Vagina (tissue), 2 donors: Measurements from ENCODE around the gene PPP1CC. TPM values are rescaled to one million over a fixed set of nuclear protein-coding genes. Genes with fewer than 3 reads are reported as not detected.

Experiments used
- DNase-seq, 2 donors: peaks; one replicate each; pipeline ENCODE4 v3.0.0-alpha.2; 2017; ENCODE audit errors: extremely low spot score in 2 of 2
- H3K27ac ChIP-seq: fragments of 200-600 bp; sonication (generic); one replicate; pipeline ENCODE4 v1.5.1; 2019
- H3K27me3 ChIP-seq: fragments of 200-600 bp; sonication (generic); one replicate; pipeline ENCODE4 v1.5.1; 2019
- H3K36me3 ChIP-seq, 2 donors: fragments of 200-600 bp; sonication (generic); one replicate each; pipeline ENCODE4 v1.5.1; 2017 to 2019
- H3K4me1 ChIP-seq: fragments of 200-600 bp; sonication (generic); one replicate; pipeline ENCODE4 v1.5.1; 2019
- H3K4me3 ChIP-seq, 2 donors: fragments of 200-600 bp; sonication (generic); 1 replicate in 1 of 2; 2 replicates in 1 of 2; pipeline ENCODE4 v1.5.1; 2016 to 2019
- H3K9me3 ChIP-seq: fragments of 200-600 bp; sonication (generic); one replicate; pipeline ENCODE4 v1.5.1; 2019
- POLR2A ChIP-seq, 2 donors: fragments of 450-650 bp; IDR thresholded peaks; one replicate each; pipeline ENCODE4 v1.6.1; 2017; ENCODE audit warnings: antibody characterized with exemption in 2 of 2, mild to moderate bottlenecking in 2 of 2, moderate library complexity in 2 of 2
- POLR2AphosphoS5 ChIP-seq, 2 donors: sonication (generic); formaldehyde crosslinking; IDR thresholded peaks; one replicate each; pipeline ENCODE4 v1.9.0; 2017; ENCODE audit warnings: antibody characterized with exemption in 2 of 2, mild to moderate bottlenecking in 2 of 2, low read depth in 1 of 2; ENCODE audit not compliant: insufficient read depth in 1 of 2
- intact Hi-C: fragments of 100-400 bp; cut with DNase I; formaldehyde crosslinking; loops from one replicate; pipeline ENCODE4 v1.15.1; 2023
- total RNA-seq: library from RNA; depleted of rRNA; stranded (reverse); fragments of >200 nt; gene quantifications from one replicate; pipeline ENCODE4 v1.2.3, GENCODE V29; 2016
- TF ChIP-seq, protein P1 (sequence below), 3 experiments: fragments of 450-650 bp in 2 of 3; fragments of 200-600 bp in 1 of 3; sonication (generic) in 1 of 3; IDR thresholded peaks; one replicate each; pipeline ENCODE4 v1.5.1; 2017 to 2019; ENCODE audit warnings: antibody characterized with exemption in 3 of 3, mild to moderate bottlenecking in 2 of 3, moderate library complexity in 2 of 3

The PPP1CC gene
- total RNA-seq, 1 donor from 2014 or later = 87.9 TPM

- H3K4me1 ChIP-seq = peaks cover 57% of the 10 kb centered on the region
- no peak overlapping the region for H3K4me3 ChIP-seq
- intact Hi-C loops = no loop called here
- H3K27ac ChIP-seq = peak overlapping the region; percentile 4
- H3K36me3 ChIP-seq = peaks cover 0 to 34% of the 10 kb centered on the region in 2 donors
- no peaks in the 10 kb centered on the region for H3K9me3 ChIP-seq
- no peaks in the 10 kb centered on the region for H3K27me3 ChIP-seq
- TF ChIP-seq POLR2AphosphoS5 (IDR thresholded peaks at IDR 0.05; ENCODE audit: insufficient read depth in 1 of 2, low read depth in 1 of 2) = no peak
- TF ChIP-seq, protein P1, sequence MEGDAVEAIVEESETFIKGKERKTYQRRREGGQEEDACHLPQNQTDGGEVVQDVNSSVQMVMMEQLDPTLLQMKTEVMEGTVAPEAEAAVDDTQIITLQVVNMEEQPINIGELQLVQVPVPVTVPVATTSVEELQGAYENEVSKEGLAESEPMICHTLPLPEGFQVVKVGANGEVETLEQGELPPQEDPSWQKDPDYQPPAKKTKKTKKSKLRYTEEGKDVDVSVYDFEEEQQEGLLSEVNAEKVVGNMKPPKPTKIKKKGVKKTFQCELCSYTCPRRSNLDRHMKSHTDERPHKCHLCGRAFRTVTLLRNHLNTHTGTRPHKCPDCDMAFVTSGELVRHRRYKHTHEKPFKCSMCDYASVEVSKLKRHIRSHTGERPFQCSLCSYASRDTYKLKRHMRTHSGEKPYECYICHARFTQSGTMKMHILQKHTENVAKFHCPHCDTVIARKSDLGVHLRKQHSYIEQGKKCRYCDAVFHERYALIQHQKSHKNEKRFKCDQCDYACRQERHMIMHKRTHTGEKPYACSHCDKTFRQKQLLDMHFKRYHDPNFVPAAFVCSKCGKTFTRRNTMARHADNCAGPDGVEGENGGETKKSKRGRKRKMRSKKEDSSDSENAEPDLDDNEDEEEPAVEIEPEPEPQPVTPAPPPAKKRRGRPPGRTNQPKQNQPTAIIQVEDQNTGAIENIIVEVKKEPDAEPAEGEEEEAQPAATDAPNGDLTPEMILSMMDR (IDR thresholded peaks at IDR 0.05) = no peak
- no peak for TF ChIP-seq POLR2A (IDR thresholded peaks at IDR 0.05)
- no peak for DNase-seq
Observed at GRCh38 chr12:110733900-110734299, 8.8 kb downstream of the PPP1CC start.

DNA sequence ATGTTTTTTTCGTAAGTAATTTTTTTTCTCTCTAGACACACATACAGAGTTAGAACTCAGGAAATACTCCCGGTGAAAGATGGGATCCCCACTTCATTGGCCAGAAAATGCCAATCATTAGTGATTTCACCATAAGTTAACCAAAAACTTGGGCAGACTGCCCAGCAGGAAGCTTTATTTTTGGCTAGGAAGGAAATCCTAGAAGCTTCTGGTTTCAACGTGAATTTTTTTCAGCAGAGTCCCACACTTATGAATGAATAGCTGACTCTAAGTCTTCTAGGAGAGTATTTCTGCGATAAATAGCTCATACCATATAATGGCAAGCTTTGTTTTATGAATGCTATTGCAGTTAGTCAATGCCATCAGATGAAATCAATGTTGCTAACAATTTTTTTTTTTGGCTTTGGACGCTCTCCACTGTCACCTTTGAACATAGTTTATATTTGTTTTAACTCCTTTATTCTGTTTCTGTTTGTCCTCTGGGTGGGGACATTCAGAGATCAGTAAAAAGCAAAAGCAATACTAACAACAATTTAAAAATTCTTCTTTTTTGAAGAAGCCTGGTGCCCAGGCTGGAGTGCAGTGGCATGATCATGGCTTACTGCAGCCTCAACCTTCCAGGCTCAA is 9.5 kb downstream of the PPP1CC start:
- Histone ChIP-seq H3K36me3 (peaks cover 0 to 40% of the 10 kb centered on the region in 2 donors), H3K27me3 (no peaks in the 10 kb centered on the region), H3K27ac (peak overlapping the region; percentile 4), H3K9me3 (no peaks in the 10 kb centered on the region), H3K4me1 (peaks cover 50% of the 10 kb centered on the region), H3K4me3 (no peak overlapping the region)
- intact Hi-C loops = no loop called here
- DNase-seq = no peak
- TF ChIP-seq, protein P1 (IDR thresholded peaks at IDR 0.05) = no peak
- no peak for TF ChIP-seq POLR2AphosphoS5 (IDR thresholded peaks at IDR 0.05; ENCODE audit: insufficient read depth in 1 of 2, low read depth in 1 of 2)
- TF ChIP-seq POLR2A (IDR thresholded peaks at IDR 0.05) = no peak

DNA sequence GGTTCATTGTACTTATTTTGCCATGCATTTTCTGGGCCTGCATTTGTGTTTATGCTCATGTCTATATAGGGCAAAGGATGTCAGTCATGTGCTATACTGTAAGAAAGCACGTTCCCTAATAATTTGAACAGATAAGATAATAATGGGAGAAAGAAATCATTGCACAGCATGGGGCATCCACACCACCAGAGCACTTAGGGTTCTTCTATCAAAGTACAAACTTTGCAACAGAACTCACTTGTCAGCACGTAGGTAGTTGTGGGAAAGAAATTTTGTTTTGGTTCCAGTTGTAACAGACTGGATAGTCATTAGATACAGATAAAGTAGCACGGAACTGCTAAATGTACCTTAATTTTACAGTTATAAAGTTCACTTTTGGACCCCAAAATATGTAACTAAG is 10.1 kb downstream of the PPP1CC start:
- H3K9me3 ChIP-seq = no peaks in the 10 kb centered on the region
- intact Hi-C loops = no loop called here
- H3K4me3 ChIP-seq = no peak overlapping the region
- peaks cover 0 to 40% of the 10 kb centered on the region in 2 donors for H3K36me3 ChIP-seq
- DNase-seq = no peak
- TF ChIP-seq, protein P1 (IDR thresholded peaks at IDR 0.05) = no peak
- TF ChIP-seq POLR2AphosphoS5 (IDR thresholded peaks at IDR 0.05; ENCODE audit: insufficient read depth in 1 of 2, low read depth in 1 of 2) (no peak), POLR2A (IDR thresholded peaks at IDR 0.05) (no peak)
- H3K27ac ChIP-seq = no peak overlapping the region
- H3K27me3 ChIP-seq = no peaks in the 10 kb centered on the region
- H3K4me1 ChIP-seq = peaks cover 44% of the 10 kb centered on the region

DNA sequence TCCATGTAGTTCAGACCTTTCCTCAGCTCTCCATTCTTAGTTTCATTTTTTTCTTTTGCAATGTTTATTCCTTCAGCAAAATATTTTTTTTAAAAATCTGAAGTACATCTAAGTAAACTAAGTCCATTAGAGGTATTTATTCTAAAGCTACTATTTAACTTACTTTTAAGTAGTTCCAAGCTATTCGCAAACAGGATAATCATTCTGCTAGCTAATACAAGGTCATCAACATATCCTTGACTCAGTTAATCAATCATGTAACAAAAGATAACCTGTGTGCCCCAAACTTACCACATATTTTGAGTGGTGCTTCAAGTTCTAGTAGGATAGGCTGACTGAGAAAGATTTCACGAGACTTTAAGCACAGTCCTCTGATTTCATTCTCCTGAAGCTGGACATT is 11.2 kb downstream of the PPP1CC start:
- no peak for TF ChIP-seq POLR2A (IDR thresholded peaks at IDR 0.05)
- TF ChIP-seq, protein P1 (IDR thresholded peaks at IDR 0.05) = no peak
- no peak for TF ChIP-seq POLR2AphosphoS5 (IDR thresholded peaks at IDR 0.05; ENCODE audit: insufficient read depth in 1 of 2, low read depth in 1 of 2)
- H3K36me3 ChIP-seq = peaks cover 0 to 48% of the 10 kb centered on the region in 2 donors
- peaks cover 33% of the 10 kb centered on the region for H3K4me1 ChIP-seq
- no peaks in the 10 kb centered on the region for H3K9me3 ChIP-seq
- H3K4me3 ChIP-seq = no peak overlapping the region
- no peaks in the 10 kb centered on the region for H3K27me3 ChIP-seq
- no peak for DNase-seq
- intact Hi-C loops = no loop called here
- H3K27ac ChIP-seq = no peak overlapping the region

DNA sequence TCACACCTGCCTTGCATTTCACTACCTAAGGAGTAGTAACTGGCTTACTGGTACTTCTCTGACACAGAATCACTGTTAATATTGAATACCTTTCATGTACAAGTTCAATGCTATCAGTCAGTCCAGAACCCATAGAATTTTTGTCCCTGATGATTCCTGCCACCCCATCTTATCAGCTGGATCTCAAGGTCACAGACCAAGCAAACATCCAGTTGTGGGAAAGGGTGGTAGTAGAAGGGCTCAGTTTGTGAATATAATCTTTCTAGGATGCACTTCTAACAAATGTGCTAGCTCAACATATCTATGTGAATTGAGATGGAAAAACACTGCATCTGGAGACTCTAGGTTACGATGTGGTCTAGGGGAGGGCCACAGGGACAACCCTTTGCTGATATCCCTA is 14.1 kb downstream of the PPP1CC start:
- Histone ChIP-seq H3K27ac (no peak overlapping the region), H3K4me1 (peaks cover 17% of the 10 kb centered on the region), H3K36me3 (peaks cover 0 to 69% of the 10 kb centered on the region in 2 donors), H3K9me3 (no peaks in the 10 kb centered on the region), H3K27me3 (no peaks in the 10 kb centered on the region), H3K4me3 (no peak overlapping the region)
- intact Hi-C loops = no loop called here
- DNase-seq = no peak
- TF ChIP-seq, protein P1 (IDR thresholded peaks at IDR 0.05) = no peak
- TF ChIP-seq POLR2AphosphoS5 (IDR thresholded peaks at IDR 0.05; ENCODE audit: insufficient read depth in 1 of 2, low read depth in 1 of 2) = no peak
- no peak for TF ChIP-seq POLR2A (IDR thresholded peaks at IDR 0.05)
